Central memory CD4-positive, alpha-beta T cell (primary cell): Measurements from ENCODE around the gene RTKN.
A peak's percentile ranks its signal among the peaks of the same experiment; 100 is the strongest.
"Not testable (repeated sequence)": the region's sequence is repeated elsewhere in the genome, so short reads cannot be mapped to it uniquely, and the experiment has no call there.

Source experiments
- DNase-seq: peaks from one replicate; pipeline ENCODE4 v3.0.0; 2022

The RTKN gene

GRCh38 chr2:74438248-74438647 lies 3.5 kb downstream of the RTKN start:
- no peak for DNase-seq

DNA sequence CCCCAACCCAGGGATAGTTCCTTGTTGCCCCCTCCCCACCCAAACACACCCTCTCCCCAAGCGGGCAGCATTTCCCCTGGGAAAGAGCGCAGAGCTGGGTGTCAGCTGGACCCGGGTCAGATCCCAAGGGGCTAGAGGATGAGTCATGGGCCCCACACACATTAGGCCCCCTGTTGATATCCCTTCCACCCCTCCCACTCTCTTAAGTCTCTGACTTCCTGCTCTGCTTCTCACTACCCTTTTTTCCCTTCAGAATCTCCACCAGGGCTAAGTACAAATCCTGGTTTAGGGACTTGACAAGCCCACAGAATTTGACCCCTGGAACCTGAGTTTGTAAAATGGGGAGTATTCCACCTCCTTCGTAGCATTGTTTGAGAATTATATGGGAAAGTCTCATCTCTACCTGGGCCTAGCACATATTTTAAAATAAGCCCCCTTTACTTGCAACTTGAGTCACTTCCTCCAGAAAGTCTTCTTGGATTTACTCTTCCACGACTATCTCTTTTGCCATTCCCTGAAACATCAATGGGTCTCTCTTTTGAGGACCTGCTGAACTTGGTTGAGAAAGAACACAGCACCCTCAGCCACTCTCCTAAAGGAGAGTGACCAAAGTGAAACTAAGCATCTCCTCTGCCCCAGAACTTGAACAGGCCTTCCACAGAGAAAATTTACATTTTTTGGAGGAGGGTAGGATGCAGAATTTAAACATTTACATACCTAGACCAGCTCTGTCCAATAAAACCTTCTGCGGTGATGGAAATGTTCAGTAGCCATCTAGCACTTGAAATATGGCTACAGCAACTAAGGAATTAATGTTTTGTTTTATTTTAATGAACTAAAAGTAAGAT lies 4.7 kb downstream of the RTKN start:
- DNase-seq = no peak

- no peak for DNase-seq
Measured at GRCh38 chr2:74436111-74436805, 5.5 kb downstream of the RTKN start.

- DNase-seq = no peak
Measured at GRCh38 chr2:74430502-74430901, 11.2 kb downstream of the RTKN start.

- DNase-seq = no peak
Measured at GRCh38 chr2:74429487-74430451, 12.0 kb downstream of the RTKN start.

DNA sequence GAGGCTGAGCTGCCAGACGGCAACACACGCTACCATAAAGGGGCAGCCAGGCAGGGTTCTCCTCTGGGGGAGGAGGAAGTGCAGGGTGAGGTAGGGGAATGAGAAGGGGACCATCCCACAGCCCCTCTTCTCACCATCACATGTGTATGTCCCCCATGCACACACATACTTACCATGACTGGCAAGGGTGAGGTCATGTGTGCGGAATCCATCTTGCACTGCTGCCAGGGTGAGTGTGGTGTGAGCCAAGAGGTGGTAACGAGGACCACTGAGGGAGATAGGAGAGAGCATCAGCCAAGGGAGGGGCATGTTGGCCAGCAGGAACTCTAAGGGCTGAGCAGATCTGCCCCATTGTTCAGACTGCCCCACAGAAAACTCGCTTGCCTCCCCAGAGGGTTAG lies 13.1 kb downstream of the RTKN start:
- no peak for DNase-seq

DNA sequence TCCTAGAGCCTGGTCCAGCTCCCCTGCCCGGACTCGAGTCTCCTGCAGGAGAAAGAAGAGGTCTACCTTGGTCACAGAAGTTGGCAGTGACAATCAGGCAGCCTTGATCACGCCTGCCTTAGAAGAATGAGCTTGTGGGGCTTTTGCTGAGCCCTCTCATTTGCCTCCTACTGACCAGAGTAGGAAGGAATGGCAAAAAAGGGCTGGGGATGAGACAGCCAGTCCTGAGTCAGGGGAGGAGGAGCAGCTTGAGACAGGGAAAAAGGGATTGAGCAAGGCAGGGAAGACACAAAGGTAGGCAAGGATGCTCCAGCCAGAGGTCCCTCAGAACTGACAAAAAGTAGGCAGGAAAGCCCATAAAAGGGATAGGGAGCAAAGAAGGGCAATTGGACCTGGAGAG lies 14.2 kb downstream of the RTKN start:
- DNase-seq = no peak

- no peak for DNase-seq
Measured at GRCh38 chr2:74426181-74426758, 15.5 kb downstream of the RTKN start.

- DNase-seq = no peak
Measured at GRCh38 chr2:74425523-74425922, 16.2 kb downstream of the RTKN start.

DNA sequence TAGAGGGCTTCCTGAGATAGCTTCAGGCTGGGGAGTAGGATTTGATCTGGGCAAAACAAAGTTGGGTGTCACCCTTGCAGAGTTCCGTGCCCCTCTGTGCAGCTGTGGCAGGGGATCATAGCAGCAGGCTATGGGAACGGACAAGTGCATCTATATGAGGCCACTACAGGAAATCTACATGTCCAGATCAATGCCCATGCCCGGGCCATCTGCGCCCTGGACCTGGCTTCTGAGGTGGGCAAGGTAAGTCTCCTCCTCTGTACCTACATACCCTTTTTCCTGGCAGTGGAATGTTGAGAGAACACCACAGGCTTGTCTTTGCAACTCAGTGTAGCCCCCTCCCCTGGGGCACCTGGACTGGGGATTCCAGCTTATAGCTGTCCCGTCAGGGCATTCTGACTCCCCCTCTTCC lies 16.7 kb downstream of the RTKN start:
- DNase-seq = no peak

GRCh38 chr2:74424139-74424992 lies 17.4 kb downstream of the RTKN start:
- no peak for DNase-seq

DNA sequence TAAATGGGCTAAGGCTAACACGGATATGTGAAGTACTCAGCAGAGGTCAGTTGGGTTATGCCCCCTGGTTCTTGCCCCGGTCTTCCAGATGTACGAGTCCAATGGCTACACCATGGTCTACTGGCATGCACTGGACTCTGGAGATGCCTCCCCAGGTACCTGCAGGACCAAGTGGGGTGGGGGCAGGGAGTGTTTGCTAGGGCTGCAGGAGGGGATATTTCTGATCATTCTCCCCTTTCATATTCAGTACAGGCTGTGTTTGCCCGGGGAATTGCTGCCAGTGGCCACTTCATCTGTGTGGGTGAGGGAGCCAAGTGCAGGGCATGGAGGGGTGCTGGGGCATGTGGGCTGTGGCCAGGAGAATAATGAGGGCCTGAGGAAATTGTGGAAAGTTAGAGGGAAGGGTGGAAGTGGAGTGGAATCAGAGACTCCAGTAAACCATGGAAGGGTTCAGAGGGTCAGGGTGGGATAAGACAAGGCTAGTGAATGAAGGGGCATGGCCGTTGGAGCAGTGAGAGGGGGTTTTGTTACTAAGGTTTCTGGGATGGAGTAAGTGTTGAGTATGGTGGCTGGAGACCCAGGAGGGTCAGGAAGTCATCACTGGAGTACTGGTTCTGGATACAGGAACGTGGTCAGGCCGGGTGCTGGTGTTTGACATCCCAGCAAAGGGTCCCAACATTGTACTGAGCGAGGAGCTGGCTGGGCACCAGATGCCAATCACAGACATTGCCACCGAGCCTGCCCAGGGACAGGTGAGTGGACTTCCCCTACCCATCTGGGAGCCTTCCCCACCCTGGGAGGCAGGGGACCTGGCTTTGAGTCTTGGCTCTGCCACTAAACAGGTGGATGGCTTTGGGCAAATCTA lies 18.3 kb downstream of the RTKN start:
- no peak for DNase-seq

GRCh38 chr2:74421221-74421870 lies 20.4 kb downstream of the RTKN start, which contains the start of the genes C2orf81 and WDR54:
C2orf81 (minus strand) TSS chr2:74421619; CDS start chr2:74421560, 59 bp downstream.
WDR54 (plus strand) TSS chr2:74421730; CDS start chr2:74422154, 424 bp downstream.
- DNase-seq = peak; percentile 95

- DNase-seq = not testable (repeated sequence)
Measured at GRCh38 chr2:74420443-74421103, 21.2 kb downstream of the RTKN start.

GRCh38 chr2:74420006-74420405 lies 21.7 kb downstream of the RTKN start:
- no peak for DNase-seq

- DNase-seq = no peak
Measured at GRCh38 chr2:74419345-74419744, 22.4 kb downstream of the RTKN start.

DNA sequence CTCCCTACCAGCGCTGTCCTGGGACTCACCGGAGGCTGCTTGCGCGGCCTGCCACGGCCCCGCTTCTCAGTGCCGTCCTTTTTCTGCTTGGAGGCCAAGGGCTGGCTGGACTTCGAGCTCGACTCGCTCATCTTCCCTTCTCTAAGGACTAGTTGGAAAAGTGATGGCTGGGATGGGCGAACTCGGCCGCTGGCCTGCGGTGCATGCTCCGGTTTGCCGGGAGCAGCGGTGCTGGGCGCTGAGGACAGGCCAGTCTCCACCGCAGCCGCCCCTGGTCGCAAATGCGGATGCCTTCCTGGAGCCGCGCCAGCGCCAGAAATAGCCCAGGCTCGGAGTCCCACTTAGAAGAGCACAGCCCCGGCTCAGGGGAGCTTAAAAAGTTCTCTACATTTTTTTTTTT lies 23.4 kb downstream of the RTKN start:
- DNase-seq = no peak

DNA sequence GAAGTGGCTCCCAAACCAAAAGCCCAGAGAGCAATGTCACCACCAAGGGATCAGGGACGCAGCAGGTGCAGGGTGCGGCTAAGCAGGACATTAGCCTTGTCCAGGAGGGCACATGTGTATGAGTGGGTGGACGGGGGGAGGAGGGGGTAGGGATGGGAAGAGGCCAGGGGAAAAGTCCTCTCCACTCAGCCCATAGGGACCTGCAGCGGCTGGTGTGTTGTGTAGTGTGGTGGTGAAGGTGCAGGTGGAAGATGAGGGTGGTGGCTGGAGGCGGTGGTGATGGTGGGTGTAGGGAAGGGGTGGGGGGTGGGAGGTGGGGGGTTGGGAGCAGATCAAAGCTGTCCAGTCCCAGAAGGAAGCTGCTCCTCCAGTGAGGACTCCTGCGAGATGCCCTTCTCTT lies 24.0 kb downstream of the RTKN start:
- no peak for DNase-seq

GRCh38 chr2:74417197-74417596 lies 24.5 kb downstream of the RTKN start:
- no peak for DNase-seq
